Measurements from ENCODE around the gene SLC9A9. TPM values are rescaled to one million over a fixed set of nuclear protein-coding genes. Genes with fewer than 3 reads are reported as not detected.

Gene SLC9A9
- total RNA-seq, 6 experiments from 2014 or later, result 1.3 to 6.3 (median 3.0) TPM

DNA sequence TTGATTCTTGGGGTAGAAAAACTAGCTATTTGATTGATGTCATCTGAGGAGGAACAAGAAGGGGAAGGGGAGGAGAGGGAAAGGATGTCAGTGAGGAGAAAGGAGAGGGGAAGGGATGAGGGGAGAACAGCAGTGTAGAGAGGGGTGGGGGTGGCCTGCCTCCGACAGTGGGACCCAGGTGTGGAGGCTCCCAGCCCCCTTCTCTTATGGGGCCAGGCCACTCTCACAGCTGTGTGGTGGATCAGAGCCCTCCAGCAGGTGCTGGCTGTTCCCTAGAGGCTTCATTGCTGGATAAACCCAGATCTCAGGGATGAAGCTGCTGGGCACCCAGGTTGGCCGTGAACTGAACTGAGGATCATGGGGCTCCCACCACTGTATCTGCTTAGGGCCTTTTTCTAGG, 464.2 kb downstream of the SLC9A9 start:
- DNase-seq (no peak), ATAC-seq (no peak)
- Histone ChIP-seq H3K9me3 (no peaks in the 10 kb centered on the region), H3K36me3 (no peaks in the 10 kb centered on the region), H3K4me1 (no peaks in the 10 kb centered on the region), H3K27me3 (no peaks in the 10 kb centered on the region), H3K4me3 (no peak overlapping the region), H3K27ac (no peak overlapping the region)
- intact Hi-C loops (cut with DNase I), result no loop called here
- WGBS (ENCODE audit: insufficient coverage, low coverage, low lambda C conversion rate, missing lambda C conversion rate), result no CpG with 5 or more reads among the region's 2 CpGs
- no peak for TF ChIP-seq POLR2A (IDR thresholded peaks at IDR 0.05)
- TF ChIP-seq, protein P1, sequence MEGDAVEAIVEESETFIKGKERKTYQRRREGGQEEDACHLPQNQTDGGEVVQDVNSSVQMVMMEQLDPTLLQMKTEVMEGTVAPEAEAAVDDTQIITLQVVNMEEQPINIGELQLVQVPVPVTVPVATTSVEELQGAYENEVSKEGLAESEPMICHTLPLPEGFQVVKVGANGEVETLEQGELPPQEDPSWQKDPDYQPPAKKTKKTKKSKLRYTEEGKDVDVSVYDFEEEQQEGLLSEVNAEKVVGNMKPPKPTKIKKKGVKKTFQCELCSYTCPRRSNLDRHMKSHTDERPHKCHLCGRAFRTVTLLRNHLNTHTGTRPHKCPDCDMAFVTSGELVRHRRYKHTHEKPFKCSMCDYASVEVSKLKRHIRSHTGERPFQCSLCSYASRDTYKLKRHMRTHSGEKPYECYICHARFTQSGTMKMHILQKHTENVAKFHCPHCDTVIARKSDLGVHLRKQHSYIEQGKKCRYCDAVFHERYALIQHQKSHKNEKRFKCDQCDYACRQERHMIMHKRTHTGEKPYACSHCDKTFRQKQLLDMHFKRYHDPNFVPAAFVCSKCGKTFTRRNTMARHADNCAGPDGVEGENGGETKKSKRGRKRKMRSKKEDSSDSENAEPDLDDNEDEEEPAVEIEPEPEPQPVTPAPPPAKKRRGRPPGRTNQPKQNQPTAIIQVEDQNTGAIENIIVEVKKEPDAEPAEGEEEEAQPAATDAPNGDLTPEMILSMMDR (IDR thresholded peaks at IDR 0.05), result no peak

DNA sequence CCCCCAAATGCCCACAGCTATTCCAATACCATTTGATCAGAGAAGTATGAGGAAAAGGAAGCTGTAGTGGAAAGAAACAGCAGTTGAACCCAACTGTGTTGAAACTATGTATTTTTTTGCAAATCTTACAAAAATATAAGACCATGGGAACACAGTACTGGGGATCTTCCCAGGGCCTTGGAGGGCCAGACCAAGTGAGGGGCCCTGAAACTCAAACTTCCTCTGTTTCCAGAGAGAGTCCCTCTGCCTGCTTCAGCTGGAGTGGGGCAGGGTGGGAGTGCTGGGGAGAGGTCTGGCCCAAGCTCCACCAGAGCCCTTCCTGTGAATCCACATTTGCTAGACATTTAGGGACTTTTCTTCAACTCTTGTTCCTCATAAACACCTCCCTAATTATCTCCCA, 464.8 kb downstream of the SLC9A9 start:
- no peak for TF ChIP-seq POLR2A (IDR thresholded peaks at IDR 0.05)
- TF ChIP-seq, protein P1 (IDR thresholded peaks at IDR 0.05), result no peak
- no peak for DNase-seq
- no peaks in the 10 kb centered on the region for H3K9me3 ChIP-seq
- no peak overlapping the region for H3K4me3 ChIP-seq
- intact Hi-C loops (cut with DNase I), result no loop called here
- H3K27me3 ChIP-seq, result no peaks in the 10 kb centered on the region
- no peaks in the 10 kb centered on the region for H3K4me1 ChIP-seq
- no peak overlapping the region for H3K27ac ChIP-seq
- no peaks in the 10 kb centered on the region for H3K36me3 ChIP-seq
- ATAC-seq, result peak; percentile 30 to 72 (median 52)

DNA sequence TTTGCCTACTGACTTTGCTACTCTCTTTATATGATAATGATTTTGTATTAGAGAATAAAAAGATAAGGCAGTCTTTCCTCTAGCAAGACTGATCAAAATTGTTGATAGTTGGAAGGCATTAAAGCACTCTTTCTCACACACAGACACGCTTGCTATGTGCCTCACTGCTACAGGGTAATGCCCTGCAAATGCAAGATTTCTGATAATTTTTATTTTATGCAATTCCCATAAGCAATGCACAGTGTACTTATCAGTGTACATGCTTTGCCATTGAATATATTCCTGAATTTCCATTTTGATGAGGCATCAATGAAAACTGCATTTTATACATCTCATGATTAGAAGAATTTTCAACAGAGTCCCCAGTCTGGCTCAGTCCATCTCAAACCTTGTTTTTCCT, 465.5 kb downstream of the SLC9A9 start:
- Histone ChIP-seq H3K36me3 (no peaks in the 10 kb centered on the region), H3K9me3 (no peaks in the 10 kb centered on the region), H3K4me1 (no peaks in the 10 kb centered on the region), H3K27me3 (no peaks in the 10 kb centered on the region), H3K4me3 (no peak overlapping the region), H3K27ac (no peak overlapping the region)
- WGBS (ENCODE audit: insufficient coverage, low coverage, low lambda C conversion rate, missing lambda C conversion rate), result 82% methylated on average over 1 of the region's 1 CpG
- intact Hi-C loops (cut with DNase I), result no loop called here
- TF ChIP-seq, protein P1 (IDR thresholded peaks at IDR 0.05), result no peak
- TF ChIP-seq POLR2A (IDR thresholded peaks at IDR 0.05), result no peak
- no peak for DNase-seq
- ATAC-seq, result no peak

DNA sequence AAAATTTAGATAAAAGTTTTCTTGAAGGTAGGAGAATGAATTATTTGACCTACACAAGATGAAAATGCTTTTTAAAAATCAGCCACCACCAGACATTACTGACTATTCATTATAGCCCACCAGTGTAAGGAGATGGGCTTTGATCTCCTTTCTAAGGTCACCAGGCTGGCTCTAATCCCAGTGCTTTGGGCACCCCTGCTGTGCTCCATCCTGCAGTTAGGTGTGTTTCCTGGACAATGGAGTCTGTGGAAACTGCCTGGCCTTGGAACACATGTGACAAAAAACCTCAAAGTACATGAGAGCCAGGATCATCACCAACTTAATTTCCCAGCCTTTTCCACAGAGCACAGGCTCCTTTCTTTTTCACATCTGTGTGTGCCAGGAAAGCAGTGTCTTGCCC, 467.8 kb downstream of the SLC9A9 start:
- Histone ChIP-seq H3K4me3 (no peak overlapping the region), H3K36me3 (no peaks in the 10 kb centered on the region), H3K27me3 (no peaks in the 10 kb centered on the region), H3K9me3 (no peaks in the 10 kb centered on the region), H3K27ac (no peak overlapping the region), H3K4me1 (no peaks in the 10 kb centered on the region)
- ATAC-seq, result no peak
- no peak for DNase-seq
- TF ChIP-seq, protein P1 (IDR thresholded peaks at IDR 0.05), result no peak
- no peak for TF ChIP-seq POLR2A (IDR thresholded peaks at IDR 0.05)
- intact Hi-C loops (cut with DNase I), result no loop called here

DNA sequence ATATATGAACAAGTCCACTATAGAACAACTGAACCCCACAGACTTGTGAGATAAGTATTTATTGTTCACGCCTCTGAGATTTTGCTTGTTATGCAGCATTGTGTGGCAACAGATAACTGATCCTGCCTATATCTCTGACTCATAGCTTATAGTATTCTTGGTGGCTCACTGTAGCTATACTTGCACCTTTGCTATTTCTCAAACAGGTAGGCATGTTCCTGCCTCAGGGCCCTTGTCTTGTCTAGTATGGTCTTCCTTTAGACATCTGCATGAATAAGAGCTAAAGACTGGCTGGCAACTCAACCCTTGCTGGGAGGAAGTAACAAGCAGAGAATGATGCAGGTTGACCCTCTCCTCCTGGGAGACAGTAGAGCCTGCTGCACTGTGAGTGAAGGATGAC, 472.6 kb downstream of the SLC9A9 start:
- Histone ChIP-seq H3K4me3 (no peak overlapping the region), H3K4me1 (no peaks in the 10 kb centered on the region), H3K27me3 (no peaks in the 10 kb centered on the region), H3K27ac (no peak overlapping the region), H3K9me3 (no peaks in the 10 kb centered on the region), H3K36me3 (no peaks in the 10 kb centered on the region)
- intact Hi-C loops (cut with DNase I), result no loop called here
- TF ChIP-seq, protein P1 (IDR thresholded peaks at IDR 0.05), result no peak
- TF ChIP-seq POLR2A (IDR thresholded peaks at IDR 0.05), result no peak
- WGBS (ENCODE audit: insufficient coverage, low coverage, low lambda C conversion rate, missing lambda C conversion rate), result 50% methylated on average over 1 of the region's 1 CpG
- DNase-seq (no peak), ATAC-seq (no peak)

Data from right lobe of liver (tissue), 6 donors.